NCI-H2196 treated with DMSO at 0.1 percent for 48 hours (cell line): Measurements from ENCODE around the gene CRELD2.
A peak's percentile ranks its signal among the peaks of the same experiment; 100 is the strongest.

Experiments used
- DNase-seq: peaks from one replicate; lab custom pipeline; 2025; ENCODE audit not compliant: unreplicated experiment; lab: John Stamatoyannopoulos, UW

Gene CRELD2

GRCh38 chr22:49928555-49929210 lies 10.2 kb downstream of the CRELD2 start:
- DNase-seq: no peak

DNA sequence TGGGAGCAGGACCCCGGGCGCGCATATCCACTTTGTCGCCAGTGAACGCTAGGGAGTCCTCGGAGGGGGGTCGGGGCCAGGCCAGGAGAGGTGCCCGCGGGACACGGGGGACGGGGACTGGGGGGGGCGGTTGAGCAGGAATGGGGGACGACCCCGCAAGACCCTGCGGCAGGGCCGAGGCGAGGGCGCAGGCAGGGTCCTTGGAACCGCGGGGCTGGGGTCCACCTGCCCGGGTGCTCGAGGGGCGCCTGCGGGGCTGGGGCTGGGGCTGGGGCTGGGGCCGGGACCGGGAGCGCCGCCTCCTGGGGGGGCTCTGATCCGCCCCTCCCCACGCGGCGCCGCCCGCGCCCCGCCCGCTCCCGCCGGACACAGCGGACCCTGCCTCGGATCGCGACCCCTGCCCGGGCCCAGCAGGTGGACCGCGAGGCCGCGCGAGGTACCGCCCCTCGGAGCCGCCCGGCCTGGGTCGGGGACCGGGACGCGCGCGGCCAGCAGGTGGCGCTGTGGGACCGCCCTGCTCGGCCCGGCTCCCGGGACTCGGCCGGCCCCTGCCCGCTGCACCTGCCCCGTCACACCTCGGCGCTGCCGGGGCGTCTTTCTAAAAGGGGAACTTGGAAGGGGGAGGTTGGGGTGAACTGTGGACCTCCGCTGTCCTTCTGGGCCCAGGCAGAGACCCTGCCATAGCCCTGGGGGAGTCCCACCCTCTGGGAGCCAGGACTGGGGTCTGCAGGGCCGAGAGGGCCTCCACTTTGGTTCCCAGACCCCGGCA lies 11.0 kb downstream of the CRELD2 start:
- no peak for DNase-seq

- DNase-seq: no peak
Observed at GRCh38 chr22:49929994-49930575, 11.7 kb downstream of the CRELD2 start.

DNA sequence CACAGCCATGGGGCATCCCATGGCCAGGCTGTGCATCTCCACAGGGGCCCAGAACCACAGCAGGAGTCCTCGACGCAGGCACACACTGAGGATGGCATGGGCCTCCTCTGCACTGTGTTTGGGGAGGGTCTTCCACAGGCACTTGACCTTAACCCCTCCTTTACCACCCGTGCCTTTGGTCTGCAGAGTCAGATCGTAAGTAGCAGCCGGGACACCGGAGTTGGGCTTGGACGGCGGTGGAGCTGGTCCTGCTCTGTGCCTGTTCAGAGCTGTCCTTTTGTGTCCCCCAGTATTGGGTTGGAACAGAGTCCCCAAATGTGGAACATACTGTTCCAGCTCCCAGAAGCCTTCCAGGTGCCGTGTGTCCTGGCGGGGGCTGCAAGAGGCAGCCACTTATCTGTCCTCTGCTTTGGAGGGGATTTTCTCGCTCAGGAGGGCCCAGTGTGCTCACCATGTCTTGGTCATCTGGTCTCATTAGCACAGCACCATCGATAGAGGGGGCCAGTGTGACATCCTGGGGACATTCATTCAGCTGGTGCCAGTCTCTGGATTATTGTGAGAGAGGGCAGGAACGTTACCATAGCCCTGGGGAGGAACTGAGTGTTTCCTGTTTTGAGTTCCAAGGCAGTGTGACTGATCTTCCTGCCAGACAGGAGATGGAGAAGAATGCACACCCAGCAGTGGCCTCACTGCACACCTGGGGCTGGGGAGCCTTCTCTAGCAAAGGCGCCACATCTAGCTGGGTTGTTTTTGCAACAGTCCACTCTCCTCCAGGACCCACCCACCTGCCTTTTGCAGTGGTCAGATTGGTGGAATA lies 12.4 kb downstream of the CRELD2 start:
- DNase-seq: peak; percentile 38

GRCh38 chr22:49933236-49934159 lies 15.1 kb downstream of the CRELD2 start:
- DNase-seq: no peak

DNA sequence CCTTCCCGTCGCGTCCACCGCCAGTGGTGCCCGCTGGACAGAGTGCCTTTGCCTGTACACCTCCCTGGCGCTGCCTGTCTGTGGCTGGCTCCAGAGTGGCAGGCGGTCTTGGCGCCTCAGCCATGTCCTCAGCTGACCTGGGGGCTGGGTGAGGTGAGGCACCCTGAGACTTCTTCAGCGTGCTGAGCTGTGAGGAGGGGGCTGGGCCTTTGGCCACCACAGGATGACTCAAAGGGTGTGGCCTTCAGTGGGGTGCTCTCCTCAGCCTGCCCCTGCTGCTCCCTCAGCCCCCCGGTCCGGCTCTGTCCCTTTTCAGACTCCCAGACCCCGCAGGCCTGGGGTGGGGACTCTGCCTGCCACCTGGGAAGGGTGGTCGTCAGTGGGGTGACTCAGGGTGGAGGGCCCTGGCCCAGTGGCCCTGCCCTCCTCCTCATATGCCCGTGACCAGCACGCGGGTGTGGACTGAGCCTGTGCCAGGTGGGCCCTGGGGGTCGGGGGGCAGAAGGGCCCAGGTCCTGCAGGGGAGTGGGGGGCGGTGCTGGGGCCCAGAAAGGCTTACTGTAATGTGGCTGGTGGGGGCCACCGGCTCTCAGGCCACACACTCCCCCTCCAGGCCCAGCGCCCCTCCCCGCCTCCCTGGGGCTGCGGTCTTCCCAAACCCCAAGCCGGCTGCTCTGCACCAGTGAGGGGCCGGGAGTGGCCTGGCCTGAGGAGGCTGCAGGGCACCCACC lies 15.9 kb downstream of the CRELD2 start:
- DNase-seq: no peak

DNA sequence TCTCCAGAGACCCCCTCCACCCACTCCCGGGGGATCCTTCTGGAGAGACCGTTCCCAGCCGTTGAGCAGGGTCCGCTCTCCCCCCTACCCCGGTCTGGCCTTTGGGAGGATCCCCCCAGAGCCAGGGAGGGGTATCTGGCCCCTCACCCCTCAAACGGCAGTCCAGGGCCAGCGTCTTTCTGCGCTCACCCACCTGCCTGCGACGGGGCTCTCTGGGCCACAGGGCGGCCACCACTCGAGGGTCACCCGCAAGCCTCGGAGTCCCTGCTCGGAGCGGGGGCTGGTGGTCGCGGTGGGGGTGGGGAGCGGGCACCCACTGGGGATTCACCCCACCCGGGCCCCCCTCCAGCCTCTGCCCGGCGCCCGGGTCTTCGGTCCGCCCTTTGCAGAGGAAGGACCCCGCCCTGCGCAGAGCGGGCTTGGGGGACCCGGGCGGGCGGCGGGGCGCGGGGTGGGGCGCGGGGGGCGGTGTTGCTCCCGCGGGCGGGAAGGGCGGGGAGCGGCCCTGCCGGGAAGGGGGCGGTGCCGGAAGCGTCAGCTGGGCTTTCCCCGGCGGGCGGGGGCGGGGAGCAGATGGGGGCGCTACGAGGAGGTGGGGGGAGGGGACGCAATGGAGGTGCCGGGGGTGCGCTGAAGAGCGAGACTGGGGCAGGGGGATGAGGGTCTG lies 16.6 kb downstream of the CRELD2 start:
- peak; percentile 18 for DNase-seq

- no peak for DNase-seq
Observed at GRCh38 chr22:49935561-49935960, 17.1 kb downstream of the CRELD2 start.

DNA sequence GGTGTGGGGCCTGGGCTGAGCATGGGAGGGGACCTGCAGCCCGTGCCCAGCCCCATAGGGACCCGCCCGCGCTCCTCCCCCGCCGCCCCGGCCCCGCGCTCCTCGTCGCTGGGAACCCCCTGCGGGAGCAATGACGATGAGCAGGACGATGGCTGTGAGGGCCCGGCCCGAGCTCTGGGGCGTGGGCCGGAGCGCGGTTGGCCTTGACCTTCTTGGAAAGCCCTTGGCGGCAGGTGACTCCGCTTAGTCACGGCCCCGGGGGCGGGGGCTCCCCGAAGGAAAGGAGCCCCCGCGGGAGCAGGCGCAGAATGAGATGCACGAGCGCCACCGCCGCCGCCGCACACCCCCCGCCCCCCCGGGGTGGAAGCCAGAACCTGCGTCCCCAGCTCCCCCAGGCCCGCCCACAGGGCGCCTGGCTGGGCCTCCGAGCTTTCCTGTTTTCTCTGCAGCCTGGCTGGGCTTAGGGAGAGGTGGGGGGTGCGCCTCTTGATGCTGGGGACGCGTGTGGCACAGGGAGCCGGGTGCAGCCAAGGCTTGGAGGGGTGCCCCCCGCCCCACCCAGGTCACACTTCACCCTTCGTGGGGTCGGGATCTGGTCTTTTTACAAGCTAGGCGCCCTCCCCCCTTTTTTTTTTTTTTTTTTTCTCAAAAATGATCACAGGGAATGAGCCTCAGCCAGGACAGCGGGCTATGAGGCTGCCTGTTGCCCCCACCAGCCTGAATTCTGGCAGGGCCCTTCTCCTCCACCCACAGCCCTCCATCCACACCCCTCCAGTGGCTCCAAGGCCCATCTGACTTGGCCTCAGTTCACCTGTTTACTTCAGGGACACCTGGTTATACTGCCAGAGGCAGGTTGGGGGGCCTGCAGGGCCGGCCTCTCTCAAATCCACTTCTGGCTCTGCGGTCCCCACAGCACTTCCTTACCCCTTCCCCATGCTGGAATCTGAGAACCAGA lies 17.9 kb downstream of the CRELD2 start:
- peak; percentile 47 for DNase-seq

DNA sequence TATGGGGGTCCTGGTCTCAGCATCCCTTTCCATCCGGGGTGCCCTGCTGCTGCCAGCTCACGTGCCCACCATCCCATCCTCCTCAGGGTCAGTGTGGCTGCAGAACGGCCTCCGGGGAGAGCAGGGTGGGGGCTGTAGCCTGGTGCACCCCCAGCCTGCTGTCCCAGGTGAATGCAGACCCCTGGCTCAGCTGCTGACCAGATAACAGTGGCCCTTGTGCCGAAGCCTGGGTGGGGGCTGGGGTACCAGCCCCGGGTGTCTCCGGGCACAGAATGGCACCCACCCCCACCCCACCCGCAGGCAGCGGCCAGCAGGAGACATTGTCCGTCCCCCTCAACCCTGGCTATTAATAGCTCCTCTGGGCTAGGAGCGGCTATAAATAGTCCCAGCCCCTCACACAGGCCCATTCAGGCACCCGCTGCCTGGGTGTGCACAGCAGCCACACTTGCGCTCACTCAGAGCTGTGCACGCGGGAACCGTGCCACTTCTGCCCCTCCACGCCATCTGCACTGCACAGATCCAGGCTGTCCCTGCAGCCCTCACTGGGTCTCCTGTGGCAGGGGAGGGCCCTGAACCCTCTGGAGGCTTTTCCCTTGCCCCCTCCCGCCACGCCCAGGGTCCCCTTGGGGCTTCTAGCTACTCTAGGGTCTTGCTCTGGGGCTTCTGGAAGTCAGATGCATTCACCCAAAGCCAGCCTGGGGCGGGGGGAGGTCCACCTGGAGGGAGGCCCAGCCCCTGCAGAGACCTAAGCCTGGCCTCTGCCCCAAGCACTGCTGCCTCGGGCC lies 18.7 kb downstream of the CRELD2 start:
- no peak for DNase-seq

DNA sequence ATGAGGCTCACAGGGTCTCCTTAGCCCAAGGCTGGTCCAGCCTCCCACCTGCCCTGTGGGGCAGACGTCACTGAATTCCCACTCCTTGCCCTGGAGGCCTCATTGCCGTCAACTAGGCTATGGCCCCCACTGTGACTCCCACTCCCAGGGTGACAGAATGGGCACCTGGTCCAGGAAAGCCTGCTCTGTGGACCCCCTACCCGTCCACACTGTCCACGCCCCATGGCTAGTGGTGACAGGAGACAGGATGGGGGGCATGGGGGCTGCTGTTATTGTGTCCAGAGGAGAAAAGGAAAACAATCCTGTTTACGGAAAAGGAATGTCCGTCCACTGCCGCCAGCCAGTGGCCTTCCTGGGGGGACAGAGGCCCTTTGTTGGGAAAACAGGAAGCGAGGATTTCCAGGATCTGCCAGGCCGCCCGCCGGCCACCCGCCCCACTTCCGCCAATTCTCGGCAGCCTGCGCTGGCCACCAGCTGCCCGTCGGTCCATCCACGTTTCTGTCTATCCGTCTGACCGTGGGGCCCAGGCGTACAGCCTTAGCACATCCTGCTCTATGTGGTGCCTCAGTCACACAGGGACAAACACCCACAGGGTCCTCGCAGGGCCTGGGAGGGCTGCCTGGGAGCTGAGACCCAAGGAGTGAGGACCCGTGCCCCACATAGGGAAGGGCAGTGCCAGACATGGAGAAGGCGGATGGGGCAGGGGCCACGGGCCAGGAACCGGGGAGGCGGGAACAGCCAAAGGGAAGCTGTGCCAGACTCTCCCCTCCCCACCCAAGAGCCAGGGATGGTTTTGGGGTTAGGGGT lies 19.5 kb downstream of the CRELD2 start:
- no peak for DNase-seq

- DNase-seq: no peak
Observed at GRCh38 chr22:49938565-49939136, 20.2 kb downstream of the CRELD2 start.

DNA sequence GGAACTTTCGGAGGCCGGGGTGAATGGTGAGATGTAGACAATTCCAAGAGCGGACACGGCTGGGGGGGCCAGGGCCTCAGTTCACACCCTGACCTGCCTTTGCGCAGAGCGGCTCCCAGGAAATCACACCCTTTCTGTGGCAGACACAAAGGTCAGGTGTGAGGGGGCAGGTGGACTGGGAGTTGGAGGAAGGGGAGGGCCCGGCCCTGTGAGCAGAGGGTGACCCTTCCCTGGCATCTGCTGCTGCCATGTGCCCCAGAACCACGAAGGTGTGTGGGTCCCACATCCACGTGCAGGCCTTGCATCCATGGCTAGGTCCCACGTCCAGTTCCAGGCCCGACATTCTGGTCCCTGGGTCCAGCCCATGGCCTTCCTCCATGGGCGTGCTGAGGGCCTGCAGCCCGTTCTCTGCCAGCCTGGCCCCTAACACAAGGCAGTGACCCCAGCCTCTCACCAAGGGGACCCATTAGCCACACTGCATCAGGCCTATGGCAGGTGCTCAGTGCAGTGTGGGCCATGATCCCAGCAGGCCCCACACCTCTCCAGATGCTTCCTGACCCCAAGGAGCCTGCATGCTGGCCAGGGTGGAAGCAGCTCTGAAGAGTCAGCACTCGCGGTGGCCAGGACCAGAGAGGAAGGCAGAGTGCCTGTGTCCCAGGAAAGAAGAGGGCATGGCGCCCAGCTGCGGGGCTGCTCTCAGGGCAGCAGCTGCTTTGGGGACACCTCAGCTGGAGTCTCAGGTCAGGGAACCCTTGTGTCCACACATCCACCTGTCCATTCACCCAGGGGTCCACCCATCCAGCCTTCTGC lies 23.3 kb downstream of the CRELD2 start:
- no peak for DNase-seq

DNA sequence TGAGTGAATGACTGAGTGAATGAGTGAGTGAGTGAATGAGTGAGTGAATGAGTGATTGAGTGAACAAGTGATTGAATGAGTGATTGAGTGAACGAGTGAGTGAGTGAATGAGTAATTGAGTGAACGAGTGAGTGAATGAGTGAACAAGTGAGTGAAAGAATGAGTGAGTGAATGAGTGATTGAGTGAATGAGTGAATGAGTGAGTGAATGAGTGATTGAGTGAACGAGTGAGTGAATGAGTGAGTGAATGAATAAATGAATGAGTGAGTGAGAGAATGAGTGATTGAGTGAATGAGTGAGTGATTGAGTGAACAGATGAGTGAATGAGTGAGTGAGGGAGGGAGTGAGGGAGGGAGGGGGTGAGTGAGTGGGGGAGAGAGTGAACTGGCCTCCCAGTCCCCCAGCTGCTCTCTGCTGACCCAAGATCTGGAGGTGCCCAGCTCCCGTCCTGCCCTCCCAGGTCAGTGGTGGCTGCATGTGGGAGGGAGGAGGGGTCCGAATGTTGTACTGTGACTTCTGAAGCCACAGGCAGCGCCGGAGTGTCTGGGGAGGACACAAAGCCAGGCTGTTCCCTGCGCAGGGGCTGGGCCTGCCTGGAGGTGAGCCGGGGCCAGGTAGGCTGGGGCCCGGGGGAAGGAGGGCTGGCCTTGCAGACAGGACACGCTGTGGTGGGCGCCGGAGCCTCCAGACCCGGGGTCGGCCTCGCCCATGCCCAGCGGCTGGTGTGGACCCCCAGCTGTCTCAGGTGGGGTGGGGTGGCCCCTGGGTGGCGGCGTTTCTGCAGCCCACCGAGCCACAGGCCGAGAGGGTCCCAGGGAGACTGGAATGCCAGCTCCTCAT lies 24.4 kb downstream of the CRELD2 start:
- no peak for DNase-seq
